Astrocyte of the cerebellum (primary cell): ENCODE measurements around the gene DHX29.

Experiments used
- DNase-seq: peaks from one replicate; pipeline ENCODE4 v3.0.0-alpha.2; 2011; ENCODE audit warnings: low read depth
- H3K4me3 ChIP-seq: 2 replicates; pipeline ENCODE4 v1.5.1; 2011; ENCODE audit warnings: mild to moderate bottlenecking, low read depth, low read length, moderate library complexity
- CTCF ChIP-seq: IDR thresholded peaks from 2 replicates; pipeline ENCODE4 v1.5.1; 2012; ENCODE audit warnings: low read length, low read depth, moderate library complexity, mild to moderate bottlenecking; ENCODE audit errors: missing control alignments
- in situ Hi-C: cut with HindIII; loops from 2 replicates; pipeline ENCODE4 v1.10.0; 2017; ENCODE audit warnings: low sequenced_read_pairs

The DHX29 gene

GRCh38 chr5:55307383-55308253 is at the start of gene DHX29, which contains the start of gene MTREX:
TSS of gene DHX29 (minus strand) at chr5:55307694. CDS start at chr5:55307573, 121 bp downstream.
TSS of gene MTREX (plus strand) at chr5:55307989. CDS start at chr5:55308014, 25 bp downstream.
- peak within 1 kb of the TSS; percentile 74 for H3K4me3 ChIP-seq
- TF ChIP-seq CTCF: no peak
- in situ Hi-C loops: no loop called here
- peak; percentile 81 for DNase-seq

- no peak for TF ChIP-seq CTCF
- DNase-seq: no peak
- H3K4me3 ChIP-seq: no peak overlapping the region
- in situ Hi-C loops: loop anchor here (5.0 kb wide), 1 partner anchor 45 kb away; no protein-coding TSS in a partner anchor
These were observed 49.4 kb upstream of the DHX29 start for GRCh38 chr5:55356896-55357295.

GRCh38 chr5:55350754-55351153 is 43.3 kb upstream of the DHX29 start:
- in situ Hi-C loops: no loop called here
- DNase-seq: no peak
- no peak for TF ChIP-seq CTCF
- H3K4me3 ChIP-seq: no peak overlapping the region

GRCh38 chr5:55347786-55348185 is 40.3 kb upstream of the DHX29 start:
- in situ Hi-C loops: no loop called here

GRCh38 chr5:55345327-55345726 is 37.8 kb upstream of the DHX29 start:
- in situ Hi-C loops: no loop called here
- no peak for DNase-seq
- TF ChIP-seq CTCF: no peak
- H3K4me3 ChIP-seq: no peak overlapping the region

More at GRCh38 chr5:55347786-55348185, 40.3 kb upstream of the DHX29 start:
- no peak overlapping the region for H3K4me3 ChIP-seq
- no peak for DNase-seq
- no peak for TF ChIP-seq CTCF

- DNase-seq: peak; percentile 46
- in situ Hi-C loops: no loop called here
- TF ChIP-seq CTCF: peak; percentile 88
- H3K4me3 ChIP-seq: no peak overlapping the region
These were observed 37.0 kb upstream of the DHX29 start for GRCh38 chr5:55344392-55344992.
